Articular chondrocyte of knee joint (primary cell): ENCODE results near the gene KBTBD8. TPM values are rescaled to one million over a fixed set of nuclear protein-coding genes. Genes with fewer than 3 reads are reported as not detected.

Experiments
- total RNA-seq: library from RNA; depleted of rRNA; stranded (reverse); fragments of >200 nt; gene quantifications from 2 replicates; pipeline ENCODE4 v1.2.3, GENCODE V29; 2012

Gene KBTBD8, protein sequence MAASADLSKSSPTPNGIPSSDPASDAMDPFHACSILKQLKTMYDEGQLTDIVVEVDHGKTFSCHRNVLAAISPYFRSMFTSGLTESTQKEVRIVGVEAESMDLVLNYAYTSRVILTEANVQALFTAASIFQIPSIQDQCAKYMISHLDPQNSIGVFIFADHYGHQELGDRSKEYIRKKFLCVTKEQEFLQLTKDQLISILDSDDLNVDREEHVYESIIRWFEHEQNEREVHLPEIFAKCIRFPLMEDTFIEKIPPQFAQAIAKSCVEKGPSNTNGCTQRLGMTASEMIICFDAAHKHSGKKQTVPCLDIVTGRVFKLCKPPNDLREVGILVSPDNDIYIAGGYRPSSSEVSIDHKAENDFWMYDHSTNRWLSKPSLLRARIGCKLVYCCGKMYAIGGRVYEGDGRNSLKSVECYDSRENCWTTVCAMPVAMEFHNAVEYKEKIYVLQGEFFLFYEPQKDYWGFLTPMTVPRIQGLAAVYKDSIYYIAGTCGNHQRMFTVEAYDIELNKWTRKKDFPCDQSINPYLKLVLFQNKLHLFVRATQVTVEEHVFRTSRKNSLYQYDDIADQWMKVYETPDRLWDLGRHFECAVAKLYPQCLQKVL
- total RNA-seq = 7.3 and 11.3 TPM in 2 replicates

DNA sequence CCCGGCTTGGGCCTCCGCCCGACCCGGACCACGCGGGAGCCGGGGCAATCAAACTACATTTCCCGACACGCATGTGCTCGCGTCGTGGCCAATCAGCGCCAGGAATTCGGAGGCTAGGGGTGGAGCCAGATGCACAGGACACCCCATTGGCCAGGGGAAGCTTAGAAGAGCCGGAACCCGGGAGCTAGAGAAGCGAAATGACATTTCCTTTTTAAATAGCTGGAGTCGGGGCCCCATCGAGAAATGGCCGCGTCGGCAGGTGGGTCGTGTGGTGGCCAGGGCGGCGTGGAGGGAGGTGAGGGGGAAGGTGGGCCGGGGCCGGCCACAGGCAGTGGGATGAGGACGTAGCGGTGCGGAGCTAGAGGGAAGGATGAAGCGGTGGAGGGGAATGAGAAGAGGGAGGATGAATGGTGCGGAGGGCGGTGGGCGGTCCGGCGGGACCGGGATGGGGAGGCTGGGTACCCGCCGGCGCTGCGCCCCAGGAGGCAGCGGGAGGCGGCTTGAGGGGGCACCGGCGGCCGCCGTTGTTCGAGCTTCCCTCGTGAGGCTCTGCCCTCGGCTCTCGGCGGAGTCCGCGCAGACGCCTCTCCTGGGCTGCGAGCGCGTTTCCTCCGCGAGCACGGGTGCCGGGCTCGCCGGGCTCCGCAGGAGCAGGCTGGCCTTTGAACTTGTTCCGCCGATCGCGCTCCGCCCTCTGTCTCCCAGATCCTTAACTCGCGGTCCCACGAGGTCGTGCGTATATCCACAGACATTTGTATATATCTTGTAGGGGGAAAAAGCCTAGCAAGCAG, at the start of gene KBTBD8:
KBTBD8 (plus strand) TSS at position 195 of the 791 bp plus-strand sequence; CDS start at position 244, 49 bp downstream.

